ENCODE data around the gene IPO5. TPM values are rescaled to one million over a fixed set of nuclear protein-coding genes. Genes with fewer than 3 reads are reported as not detected.

Gene IPO5
- total and polyA plus RNA-seq, 3 donors from 2014 or later = 231 to 465 (median 323) TPM

DNA sequence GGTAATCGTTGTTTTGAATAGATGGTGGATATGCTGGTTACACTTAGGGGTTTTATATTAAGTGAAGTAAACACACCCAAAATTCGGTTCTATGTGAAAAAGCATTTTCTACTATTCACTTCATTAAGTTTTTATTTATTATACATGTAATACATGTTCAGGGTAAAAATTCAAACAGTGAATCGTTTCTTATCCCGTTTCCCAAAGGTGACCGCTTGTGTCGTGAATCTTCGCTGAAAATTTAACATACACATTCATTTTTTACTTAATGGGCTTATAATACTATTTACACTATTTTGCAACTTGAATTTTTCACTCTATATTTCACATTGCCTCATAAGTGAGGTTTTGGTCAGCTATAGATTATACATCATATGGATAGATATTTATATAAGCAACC, 24.5 kb downstream of the IPO5 start:
- Histone ChIP-seq H3K27me3 (no peaks in the 10 kb centered on the region), H3K36me3 (ENCODE audit: low read depth, missing control alignments) (no peaks in the 10 kb centered on the region), H3K4me3 (no peak overlapping the region), H3K9me3 (no peaks in the 10 kb centered on the region), H3K4me1 (peaks cover 9% of the 10 kb centered on the region), H3K27ac (no peak overlapping the region)
- 44 to 51% methylated on average over 7 of the region's 7 CpGs for WGBS, 2 donors
- intact Hi-C loops (cut with DNase I; ENCODE audit: low total_unique reads) = no loop called here
- TF ChIP-seq, protein P1, sequence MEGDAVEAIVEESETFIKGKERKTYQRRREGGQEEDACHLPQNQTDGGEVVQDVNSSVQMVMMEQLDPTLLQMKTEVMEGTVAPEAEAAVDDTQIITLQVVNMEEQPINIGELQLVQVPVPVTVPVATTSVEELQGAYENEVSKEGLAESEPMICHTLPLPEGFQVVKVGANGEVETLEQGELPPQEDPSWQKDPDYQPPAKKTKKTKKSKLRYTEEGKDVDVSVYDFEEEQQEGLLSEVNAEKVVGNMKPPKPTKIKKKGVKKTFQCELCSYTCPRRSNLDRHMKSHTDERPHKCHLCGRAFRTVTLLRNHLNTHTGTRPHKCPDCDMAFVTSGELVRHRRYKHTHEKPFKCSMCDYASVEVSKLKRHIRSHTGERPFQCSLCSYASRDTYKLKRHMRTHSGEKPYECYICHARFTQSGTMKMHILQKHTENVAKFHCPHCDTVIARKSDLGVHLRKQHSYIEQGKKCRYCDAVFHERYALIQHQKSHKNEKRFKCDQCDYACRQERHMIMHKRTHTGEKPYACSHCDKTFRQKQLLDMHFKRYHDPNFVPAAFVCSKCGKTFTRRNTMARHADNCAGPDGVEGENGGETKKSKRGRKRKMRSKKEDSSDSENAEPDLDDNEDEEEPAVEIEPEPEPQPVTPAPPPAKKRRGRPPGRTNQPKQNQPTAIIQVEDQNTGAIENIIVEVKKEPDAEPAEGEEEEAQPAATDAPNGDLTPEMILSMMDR (IDR thresholded peaks at IDR 0.05) = no peak
- TF ChIP-seq POLR2A (IDR thresholded peaks at IDR 0.05) = no peak
- DNase-seq = no peak

DNA sequence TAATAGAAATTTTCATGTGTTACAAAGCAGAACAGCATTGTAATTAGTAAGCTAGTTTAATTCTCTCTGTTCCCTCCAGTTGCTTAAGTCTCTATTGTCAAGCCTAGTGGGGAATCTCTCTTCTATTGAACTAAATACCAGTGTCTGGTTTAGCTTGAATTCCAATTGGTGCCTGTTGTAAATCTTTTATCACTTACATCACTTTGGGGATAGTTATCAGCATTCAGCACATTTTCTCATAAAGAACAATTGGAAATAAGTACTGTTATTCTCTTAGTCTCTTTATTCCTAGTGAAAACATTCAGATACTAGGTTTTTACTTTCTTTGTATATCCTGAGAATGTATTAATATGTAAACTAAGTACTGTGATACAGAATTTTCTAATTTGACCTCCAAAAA, 25.2 kb downstream of the IPO5 start:
- Histone ChIP-seq H3K4me3 (no peak overlapping the region), H3K27me3 (no peaks in the 10 kb centered on the region), H3K4me1 (peaks cover 9% of the 10 kb centered on the region), H3K27ac (no peak overlapping the region), H3K9me3 (no peaks in the 10 kb centered on the region), H3K36me3 (ENCODE audit: low read depth, missing control alignments) (no peaks in the 10 kb centered on the region)
- intact Hi-C loops (cut with DNase I; ENCODE audit: low total_unique reads) = no loop called here
- TF ChIP-seq, protein P1 (IDR thresholded peaks at IDR 0.05) = no peak
- TF ChIP-seq POLR2A (IDR thresholded peaks at IDR 0.05) = no peak
- no peak for DNase-seq

DNA sequence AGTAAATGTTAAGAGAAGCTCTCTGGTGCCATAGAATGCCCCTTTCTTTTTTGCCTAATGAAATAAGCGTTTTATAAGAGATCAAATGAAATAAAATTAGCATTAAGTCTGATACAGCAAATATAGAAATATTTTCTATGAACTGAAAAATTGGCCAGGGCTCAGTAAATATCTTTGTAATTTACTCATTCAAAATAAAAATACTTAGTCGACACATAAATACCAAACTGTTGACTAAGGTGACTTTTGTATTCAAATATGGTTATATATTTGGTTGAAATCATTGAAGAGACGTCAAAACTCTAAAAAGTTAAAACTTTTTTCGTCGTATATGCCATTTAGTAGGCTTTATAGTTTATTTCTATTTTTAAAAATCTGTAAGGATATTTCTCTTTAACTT, 25.6 kb downstream of the IPO5 start:
- Histone ChIP-seq H3K4me1 (peaks cover 9% of the 10 kb centered on the region), H3K9me3 (no peaks in the 10 kb centered on the region), H3K4me3 (no peak overlapping the region), H3K27me3 (no peaks in the 10 kb centered on the region), H3K27ac (no peak overlapping the region), H3K36me3 (ENCODE audit: low read depth, missing control alignments) (no peaks in the 10 kb centered on the region)
- 75 to 86% methylated on average over 5 of the region's 5 CpGs for WGBS, 2 donors
- TF ChIP-seq, protein P1 (IDR thresholded peaks at IDR 0.05) = no peak
- no peak for TF ChIP-seq POLR2A (IDR thresholded peaks at IDR 0.05)
- intact Hi-C loops (cut with DNase I; ENCODE audit: low total_unique reads) = no loop called here
- no peak for DNase-seq

DNA sequence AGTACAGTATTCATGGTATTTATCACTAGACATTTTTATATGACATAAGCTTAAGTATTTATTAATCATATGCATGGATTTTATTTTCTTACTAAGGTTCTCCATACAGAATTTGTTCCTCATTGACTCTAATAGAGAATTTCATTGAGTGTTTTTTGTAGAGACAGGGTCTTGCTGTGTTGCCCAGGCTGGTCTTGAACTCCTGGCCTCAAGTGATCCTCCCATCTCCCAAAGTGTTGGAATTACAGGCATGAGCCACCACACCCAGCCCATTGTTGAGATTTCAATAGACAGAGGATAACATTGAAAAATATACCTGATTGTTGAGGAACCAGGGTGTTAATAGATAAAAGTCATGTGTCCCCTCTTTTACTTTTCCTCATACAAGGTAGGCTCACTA, 26.1 kb downstream of the IPO5 start:
- Histone ChIP-seq H3K4me1 (peaks cover 9% of the 10 kb centered on the region), H3K36me3 (ENCODE audit: low read depth, missing control alignments) (no peaks in the 10 kb centered on the region), H3K27me3 (no peaks in the 10 kb centered on the region), H3K4me3 (no peak overlapping the region), H3K27ac (no peak overlapping the region), H3K9me3 (no peaks in the 10 kb centered on the region)
- no peak for DNase-seq
- no peak for TF ChIP-seq POLR2A (IDR thresholded peaks at IDR 0.05)
- TF ChIP-seq, protein P1 (IDR thresholded peaks at IDR 0.05) = no peak
- intact Hi-C loops (cut with DNase I; ENCODE audit: low total_unique reads) = no loop called here

DNA sequence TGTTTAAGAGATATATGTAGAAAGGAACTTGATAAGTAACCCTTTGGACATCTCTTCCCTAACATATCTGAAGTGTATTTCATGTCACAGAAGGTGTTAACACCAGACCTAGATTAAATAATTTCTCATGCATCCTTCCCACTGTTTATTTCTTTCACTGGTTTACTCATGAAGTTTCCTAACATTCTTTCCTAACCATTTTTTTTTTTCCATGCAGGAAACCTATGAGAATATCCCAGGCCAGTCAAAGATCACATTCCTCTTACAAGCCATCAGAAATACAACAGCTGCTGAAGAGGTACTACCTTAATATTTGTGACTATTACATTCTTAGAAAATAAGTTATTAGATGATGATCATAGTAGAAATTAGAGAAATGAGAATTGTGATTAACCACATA, 28.8 kb downstream of the IPO5 start:
- intact Hi-C loops (cut with DNase I; ENCODE audit: low total_unique reads) = no loop called here

More for the DNA sequence above, 28.8 kb downstream of the IPO5 start:
- H3K27ac ChIP-seq = no peak overlapping the region
- no peaks in the 10 kb centered on the region for H3K9me3 ChIP-seq
- no peaks in the 10 kb centered on the region for H3K27me3 ChIP-seq
- H3K4me1 ChIP-seq = peaks cover 9% of the 10 kb centered on the region
- H3K4me3 ChIP-seq = no peak overlapping the region
- no peak for DNase-seq
- TF ChIP-seq, protein P1 (IDR thresholded peaks at IDR 0.05) = no peak
- TF ChIP-seq POLR2A (IDR thresholded peaks at IDR 0.05) = no peak
- no peaks in the 10 kb centered on the region for H3K36me3 ChIP-seq (ENCODE audit: low read depth, missing control alignments)

Measured in testis (tissue), 3 donors.